Spleen (tissue), 11 donors: ENCODE measurements around the gene PRR7. TPM values are rescaled to one million over a fixed set of nuclear protein-coding genes. Genes with fewer than 3 reads are reported as not detected.

Experiments
- DNase-seq: peaks from one replicate; pipeline ENCODE4 v3.0.0-alpha.2; 2020
- H3K27ac ChIP-seq, 8 donors: fragments of 200-600 bp; sonication (generic) in 7 of 8; 1 replicate in 4 of 8; 2 replicates in 4 of 8; pipeline versions ENCODE4 v1.5.0 to v1.8.0; 2016 to 2021; ENCODE audit warnings: inconsistent platforms in 4 of 8, mild to moderate bottlenecking in 4 of 8, moderate library complexity in 1 of 8
- H3K27me3 ChIP-seq, 7 donors: fragments of 200-600 bp; sonication (generic) in 6 of 7; replicated peaks in 1 of 7; 1 replicate in 4 of 7; 2 replicates in 3 of 7; pipeline versions ENCODE4 v1.5.0 to v1.8.0; 2016 to 2021; ENCODE audit warnings: inconsistent platforms in 3 of 7, mild to moderate bottlenecking in 1 of 7
- H3K36me3 ChIP-seq, 6 donors: fragments of 200-600 bp; sonication (generic) in 5 of 6; 1 replicate in 4 of 6; 2 replicates in 2 of 6; pipeline versions ENCODE4 v1.5.0 to v1.8.0; 2016 to 2021; ENCODE audit warnings: inconsistent platforms in 2 of 6
- H3K4me1 ChIP-seq, 6 donors: fragments of 200-600 bp; sonication (generic) in 5 of 6; 1 replicate in 3 of 6; 2 replicates in 3 of 6; pipeline versions ENCODE4 v1.5.0 to v1.8.0; 2016 to 2021; ENCODE audit warnings: inconsistent platforms in 3 of 6
- H3K4me3 ChIP-seq, 8 donors: fragments of 200-600 bp; sonication (generic) in 7 of 8; 1 replicate in 4 of 8; 2 replicates in 4 of 8; pipeline versions ENCODE4 v1.5.0 to v1.8.0; 2016 to 2021; ENCODE audit warnings: inconsistent platforms in 4 of 8, mild to moderate bottlenecking in 4 of 8, moderate library complexity in 2 of 8
- H3K9me3 ChIP-seq, 8 donors: fragments of 200-600 bp; sonication (generic) in 7 of 8; 1 replicate in 4 of 8; 2 replicates in 4 of 8; pipeline versions ENCODE4 v1.5.0 to v1.8.0; 2016 to 2021; ENCODE audit warnings: inconsistent platforms in 4 of 8
- CTCF ChIP-seq, 11 experiments: fragments of 200-600 bp in 7 of 11; fragments of 450-650 bp in 4 of 11; sonication (generic) in 4 of 11; IDR thresholded peaks in 8 of 11; conservative IDR thresholded peaks in 3 of 11; 1 replicate in 7 of 11; 2 replicates in 4 of 11; pipeline versions ENCODE4 v1.4.0 to v1.8.0; 2016 to 2021; ENCODE audit warnings: antibody characterized with exemption in 11 of 11, inconsistent platforms in 4 of 11, mild to moderate bottlenecking in 1 of 11
- POLR2A ChIP-seq, 3 donors: fragments of 450-650 bp; IDR thresholded peaks; one replicate each; pipeline ENCODE4 v1.5.1; 2017; ENCODE audit warnings: antibody characterized with exemption in 3 of 3, mild to moderate bottlenecking in 1 of 3
- POLR2AphosphoS5 ChIP-seq, 3 donors: sonication (generic); formaldehyde crosslinking; IDR thresholded peaks; one replicate each; pipeline ENCODE4 v1.5.1; 2017; ENCODE audit warnings: antibody characterized with exemption in 3 of 3
- WGBS, 5 donors: extraction: QIAGEN DNeasy Blood & Tissue Kit in 3 of 5; methylation state at CpG; one replicate each; pipeline versions ENCODE4 v1.1.5 to v1.1.7; 2013 to 2018; 5-methylcytosine and 5-hydroxymethylcytosine counted together
- intact Hi-C: fragments of 100-400 bp; cut with DNase I; formaldehyde crosslinking; loops from one replicate; pipeline ENCODE4 v1.15.0; 2023; ENCODE audit warnings: low total_unique reads
- polyA plus RNA-seq, 3 donors: library from polyadenylated mRNA; stranded (reverse); fragments of 200-250 nt; gene quantifications; one replicate each; pipeline ENCODE4 v1.2.1, GENCODE V29; 2013
- total RNA-seq, 7 donors: library from RNA; depleted of rRNA in 3 of 7; stranded (reverse); fragments of >200 nt in 3 of 7; fragmentation: NEBNext Ultra II Directional in 4 of 7; extraction: Animal tissue kit (Norgen Biotek cat#: 25700) in 4 of 7; gene quantifications; one replicate each; pipeline versions ENCODE4 v1.1.0 to v1.2.1, GENCODE V29; 2016 to 2021
- donor health status: healthy with polysubstance abuse.
- donor health status: DM: no; HTN: no; CAD: no; lungs with moderate emphysema.
- donor health status: DM: no; HTN: no; CAD: no.
- donor health status: Bipolar disorder and iron deficiency.
- donor health status: healthy.
- donor health status: DM: no; HTN: no; CAD: no.
- donor health status: DM: yes; HTN: yes; CAD: no.

Gene PRR7
- total and polyA plus RNA-seq, 10 donors = 1.7 to 5.7 (median 4.6) TPM; not detected in 1

DNA sequence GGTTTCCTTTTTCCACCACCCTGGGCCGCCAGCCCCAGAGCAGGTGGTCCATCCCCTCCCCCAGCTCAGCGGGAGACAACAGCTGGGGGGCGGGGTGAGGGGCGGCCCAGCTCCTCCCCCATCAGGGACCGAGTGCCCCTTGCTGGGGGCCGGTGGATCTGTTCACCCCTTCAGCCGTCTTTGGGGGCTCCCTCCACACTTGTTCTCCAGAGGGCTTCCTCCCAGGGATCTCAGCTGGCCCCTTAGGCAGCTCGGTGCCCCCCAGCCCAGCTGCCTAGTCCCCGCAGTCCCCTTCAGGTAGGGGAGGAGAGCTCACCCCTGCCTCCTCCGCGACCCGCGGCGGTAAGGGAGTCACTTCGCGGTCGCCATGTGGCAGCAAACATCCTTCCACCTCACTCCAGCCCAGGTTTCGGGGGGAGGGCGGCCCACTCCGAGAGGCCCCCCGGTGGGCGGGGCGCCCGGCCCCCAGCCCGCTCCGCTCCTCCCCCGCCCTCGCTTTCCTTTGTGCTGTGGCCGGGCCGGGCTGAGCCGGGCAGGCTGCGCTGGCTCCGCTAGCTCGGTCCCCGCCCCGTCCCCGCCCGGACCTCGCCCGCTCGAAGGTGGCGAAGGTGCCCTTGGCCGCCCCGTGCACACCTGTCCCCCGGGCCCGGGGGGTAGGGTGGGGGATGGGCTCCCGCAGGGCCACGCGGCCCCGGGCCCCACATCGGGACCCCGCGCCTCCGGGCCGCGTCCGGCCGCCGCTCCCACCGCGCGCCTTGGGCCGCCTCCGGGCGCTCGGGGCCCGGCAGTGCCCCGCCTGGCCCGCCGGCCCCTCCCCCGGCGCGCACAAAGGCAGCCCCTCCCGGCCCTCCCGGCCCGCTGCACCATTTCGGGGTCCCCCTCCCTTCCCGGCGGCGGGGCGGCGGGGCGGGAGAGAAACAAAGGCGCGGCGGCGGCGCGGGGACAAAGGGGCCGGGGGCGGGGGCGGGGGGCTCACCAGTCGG lies 26.1 kb downstream of the PRR7 start:
- peak in 2 of 3 donors; percentile 11 to 36 for TF ChIP-seq POLR2AphosphoS5 (IDR thresholded peaks at IDR 0.05)
- no peak for TF ChIP-seq POLR2A (IDR thresholded peaks at IDR 0.05)
- H3K27ac ChIP-seq = peak overlapping the region in 7 of 8 donors; percentile 27 to 81 (median 66)
- no peaks in the 10 kb centered on the region for H3K36me3 ChIP-seq
- peak overlapping the region; percentile 38 to 82 (median 53) for H3K4me3 ChIP-seq
- H3K27me3 ChIP-seq = peaks cover 0 to 32% (median 10%) of the 10 kb centered on the region in 7 donors
- intact Hi-C loops = no loop called here
- H3K9me3 ChIP-seq = no peaks in the 10 kb centered on the region
- H3K4me1 ChIP-seq = peaks cover 4 to 86% (median 52%) of the 10 kb centered on the region in 6 donors
- WGBS, 5 donors = 2% methylated on average over 32 to 93 of the region's 93 CpGs
- peak; percentile 85 for DNase-seq

GRCh38 chr5:177473443-177474001 lies 26.9 kb downstream of the PRR7 start, which contains the start of gene DBN1:
Gene DBN1, minus strand, starts transcription at chr5:177473634. Its CDS starts 113 bp downstream, at chr5:177473521.
- H3K4me1 ChIP-seq = peaks cover 4 to 94% (median 59%) of the 10 kb centered on the region in 6 donors

DNA sequence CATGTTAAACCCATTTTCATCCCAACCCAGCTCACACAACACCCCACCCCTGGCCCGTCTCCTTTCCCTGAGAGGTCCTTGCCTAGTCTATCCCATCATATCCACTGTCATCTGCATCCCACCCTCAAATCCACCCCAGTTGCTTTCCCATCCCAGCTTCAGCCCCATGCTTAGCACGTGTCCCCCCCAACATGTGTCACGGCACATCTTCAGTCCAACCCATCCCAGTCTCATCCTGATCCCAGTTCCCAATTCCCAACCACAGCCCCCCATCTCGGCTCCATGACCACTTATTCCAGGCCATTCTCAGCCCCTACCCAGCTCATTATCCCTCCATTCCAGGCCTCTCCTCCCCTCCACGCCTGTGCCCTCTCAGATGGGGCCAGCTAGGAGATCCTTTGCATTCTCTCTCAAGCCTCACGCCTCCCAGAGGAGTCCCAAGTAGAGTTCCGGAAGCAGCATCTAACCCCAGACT lies 27.4 kb downstream of the PRR7 start:
- H3K27me3 ChIP-seq = peaks cover 0 to 32% (median 10%) of the 10 kb centered on the region in 7 donors
- intact Hi-C loops = no loop called here
- no peaks in the 10 kb centered on the region for H3K9me3 ChIP-seq
- no peak for TF ChIP-seq CTCF (IDR thresholded peaks at IDR 0.05 in 8 of 11, conservative IDR thresholded peaks at IDR 0.05 in 3 of 11)
- TF ChIP-seq POLR2A (IDR thresholded peaks at IDR 0.05) = no peak
- TF ChIP-seq POLR2AphosphoS5 (IDR thresholded peaks at IDR 0.05) = no peak
- H3K27ac ChIP-seq = peak overlapping the region in 4 of 8 donors; percentile 15 to 81 (median 48)
- peak overlapping the region in 4 of 8 donors; percentile 55 to 82 (median 65) for H3K4me3 ChIP-seq
- 71 to 80% (median 77%) methylated on average over 7 of the region's 7 CpGs for WGBS, 5 donors
- peaks cover 8 to 96% (median 64%) of the 10 kb centered on the region in 6 donors for H3K4me1 ChIP-seq
- no peak for DNase-seq
- H3K36me3 ChIP-seq = no peaks in the 10 kb centered on the region

More at GRCh38 chr5:177473443-177474001, 26.9 kb downstream of the PRR7 start, which contains the start of gene DBN1:
- intact Hi-C loops = no loop called here
- Histone ChIP-seq H3K4me3 (peak within 1 kb of the TSS; percentile 38 to 82 (median 53)), H3K9me3 (no peaks in the 10 kb centered on the region), H3K27ac (peak within 1 kb of the TSS in 7 of 8 donors; percentile 27 to 81 (median 66)), H3K36me3 (no peaks in the 10 kb centered on the region), H3K27me3 (peaks cover 0 to 32% (median 10%) of the 10 kb centered on the region in 7 donors)
- DNase-seq = no peak
- TF ChIP-seq CTCF (IDR thresholded peaks at IDR 0.05 in 8 of 11, conservative IDR thresholded peaks at IDR 0.05 in 3 of 11) = no peak
- TF ChIP-seq POLR2AphosphoS5 (IDR thresholded peaks at IDR 0.05) = peak in 2 of 3 donors; percentile 33 to 52
- 2 to 7% (median 4%) methylated on average over 23 to 55 of the region's 69 CpGs for WGBS, 5 donors

DNA sequence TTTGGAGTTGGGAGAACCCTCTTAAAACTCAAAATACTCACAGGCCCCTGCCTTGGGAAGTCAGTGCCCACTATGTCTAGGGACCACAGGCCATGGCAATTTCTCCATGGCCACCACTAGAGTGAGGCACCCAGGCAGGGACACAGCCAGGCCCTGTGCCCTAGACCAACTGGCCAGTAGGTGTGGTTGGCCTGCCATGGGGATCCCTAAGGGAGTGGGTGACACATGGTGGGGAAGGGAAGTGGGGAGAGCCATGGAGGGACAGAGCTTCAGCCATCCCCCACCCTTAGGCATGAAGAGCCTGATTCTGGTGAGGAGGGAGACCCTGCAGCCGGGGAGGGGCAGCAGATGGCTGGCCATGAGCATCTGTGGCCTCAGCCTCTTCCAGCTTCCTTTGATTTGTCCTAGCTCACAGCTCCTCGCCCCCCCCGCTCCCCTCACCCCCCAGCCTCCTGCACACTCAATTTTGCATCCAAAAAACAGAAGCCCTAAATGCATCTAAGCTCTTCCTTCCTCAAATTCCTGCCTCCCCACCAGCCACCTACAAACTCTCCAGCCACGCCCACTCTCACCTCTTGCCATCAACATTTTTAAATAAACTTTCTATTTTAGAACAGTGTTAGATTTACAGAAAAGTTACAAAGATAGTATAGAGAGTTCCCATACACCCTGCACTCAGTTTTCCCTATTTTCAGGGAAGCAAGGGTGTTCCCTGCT lies 28.4 kb downstream of the PRR7 start:
- H3K36me3 ChIP-seq = no peaks in the 10 kb centered on the region
- DNase-seq = no peak
- WGBS, 5 donors = 35 to 46% (median 45%) methylated on average over 3 to 4 of the region's 4 CpGs

More for the DNA sequence above, 28.4 kb downstream of the PRR7 start:
- Histone ChIP-seq H3K4me1 (peaks cover 18 to 96% (median 72%) of the 10 kb centered on the region in 6 donors), H3K4me3 (no peak overlapping the region), H3K27me3 (peaks cover 0 to 32% (median 10%) of the 10 kb centered on the region in 7 donors), H3K9me3 (no peaks in the 10 kb centered on the region), H3K27ac (peak overlapping the region in 2 of 8 donors; percentile 78 to 81)
- intact Hi-C loops = no loop called here
- TF ChIP-seq POLR2AphosphoS5 (IDR thresholded peaks at IDR 0.05) = no peak
- no peak for TF ChIP-seq CTCF (IDR thresholded peaks at IDR 0.05 in 8 of 11, conservative IDR thresholded peaks at IDR 0.05 in 3 of 11)
- TF ChIP-seq POLR2A (IDR thresholded peaks at IDR 0.05) = no peak
